GM19372 (cell line): ENCODE data around the gene SLC39A6.
"Not testable (repeated sequence)": the region's sequence is repeated elsewhere in the genome, so short reads cannot be mapped to it uniquely, and the experiment has no call there.

ENCODE experiments used
- ATAC-seq: cut with Tn5 transposase; IDR thresholded peaks from one replicate; pipeline ENCODE4 v1.9.1; 2021; ENCODE audit warnings: mild to moderate bottlenecking, low read depth, moderate library complexity; ENCODE audit not compliant: unreplicated experiment

SLC39A6 gene

GRCh38 chr18:36141576-36141975 is 12.4 kb upstream of the SLC39A6 start:
- ATAC-seq = no peak

- ATAC-seq = no peak
These were observed 10.1 kb upstream of the SLC39A6 start for GRCh38 chr18:36139245-36139644.

GRCh38 chr18:36135264-36135663 is 6.1 kb upstream of the SLC39A6 start:
- no peak for ATAC-seq

GRCh38 chr18:36132756-36133155 is 3.6 kb upstream of the SLC39A6 start:
- ATAC-seq = no peak

- no peak for ATAC-seq
These were observed 2.7 kb upstream of the SLC39A6 start for GRCh38 chr18:36131692-36132483.

DNA sequence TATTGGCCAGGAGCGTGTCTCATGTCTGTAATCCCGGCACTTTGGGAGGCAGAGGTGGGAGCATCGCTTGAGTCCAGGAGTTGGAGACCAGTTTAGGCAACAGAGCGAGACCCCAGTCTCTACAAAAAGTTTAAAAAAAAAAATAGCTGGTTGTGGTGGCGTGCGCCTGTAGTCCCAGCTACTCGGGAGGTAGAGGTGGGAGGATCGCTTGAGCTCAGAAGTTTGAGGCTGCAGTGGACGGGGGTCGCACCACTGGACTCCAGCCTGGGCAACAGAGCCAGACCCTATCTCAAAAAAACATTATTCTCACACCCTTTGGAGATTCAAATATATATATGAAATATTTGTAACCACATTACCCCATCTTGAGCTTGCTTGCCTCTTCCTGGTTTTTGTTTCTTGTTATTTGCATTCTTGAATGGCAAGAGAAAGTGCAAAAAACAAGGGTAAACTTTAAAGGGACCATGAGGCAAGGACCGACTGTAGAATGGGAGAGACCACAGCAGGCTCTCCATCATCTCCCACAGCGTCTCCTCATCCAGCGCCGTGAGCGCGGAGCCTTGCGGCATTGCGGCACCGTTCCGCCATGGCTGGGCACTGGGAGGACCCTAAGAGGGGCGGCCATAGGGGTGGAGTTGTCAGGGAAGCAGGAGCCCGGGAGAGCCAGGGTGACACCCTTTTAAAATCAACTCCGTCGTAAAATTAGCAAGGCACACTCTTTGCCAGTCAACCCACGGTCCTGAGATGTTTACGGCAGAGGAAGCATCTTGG is 1.9 kb upstream of the SLC39A6 start:
- ATAC-seq = no peak

- peak; percentile 28 for ATAC-seq
These were observed 1.1 kb upstream of the SLC39A6 start for GRCh38 chr18:36130039-36130831.

DNA sequence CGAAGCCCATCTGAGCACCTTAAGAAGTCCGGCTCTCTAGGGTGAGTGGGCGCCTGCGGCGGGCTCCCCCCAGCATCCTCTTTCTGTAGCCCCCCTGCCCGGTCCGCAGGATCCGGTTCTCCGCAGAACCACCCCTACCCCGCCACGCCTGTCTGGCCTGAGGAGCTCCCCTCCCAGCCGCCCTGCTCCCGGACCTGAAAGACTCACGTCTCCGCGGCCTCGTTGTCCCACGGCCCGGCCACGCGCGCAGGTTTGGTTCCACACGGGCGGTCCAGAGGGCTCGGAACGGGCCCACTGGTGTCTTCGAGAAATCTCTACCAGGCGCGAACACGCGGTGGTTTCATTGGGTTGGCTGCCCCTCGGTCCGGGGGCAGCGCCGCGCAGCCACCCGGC is 237 bp downstream of the SLC39A6 start:
- peak; percentile 8 for ATAC-seq

GRCh38 chr18:36128530-36128870 is 640 bp downstream of the SLC39A6 start:
- ATAC-seq = no peak

DNA sequence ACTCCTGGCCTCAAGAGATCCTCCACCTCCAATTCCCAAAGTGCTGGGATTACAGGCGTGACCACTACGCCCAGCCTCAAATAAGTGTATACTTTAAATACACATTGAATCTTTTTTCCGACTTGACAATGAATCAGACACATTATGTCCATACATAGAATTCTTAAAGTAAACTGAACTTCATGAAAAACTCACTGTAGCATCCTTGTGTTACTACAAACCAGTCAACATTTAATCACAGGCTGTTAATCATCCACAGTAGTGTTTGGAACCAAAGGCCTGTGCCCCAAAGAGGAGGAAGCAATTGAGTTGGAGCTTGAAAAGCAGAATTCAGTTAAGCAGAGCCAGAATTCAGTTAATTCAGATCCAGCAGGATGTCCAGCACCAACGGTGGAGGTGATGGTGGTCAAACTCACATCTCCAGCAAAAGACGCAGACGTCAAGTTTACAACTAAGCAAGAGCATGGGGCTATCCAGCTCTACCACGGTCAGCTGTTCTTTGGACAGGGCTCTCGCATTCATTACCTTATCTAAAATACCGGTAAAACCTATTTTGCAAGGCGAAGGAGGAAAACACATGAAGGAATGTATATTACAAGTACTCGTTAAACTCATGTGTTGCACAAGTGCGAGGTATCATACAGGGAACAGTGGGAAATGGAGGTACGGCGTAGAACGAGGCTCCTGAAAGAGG is 1.2 kb downstream of the SLC39A6 start:
- no peak for ATAC-seq

DNA sequence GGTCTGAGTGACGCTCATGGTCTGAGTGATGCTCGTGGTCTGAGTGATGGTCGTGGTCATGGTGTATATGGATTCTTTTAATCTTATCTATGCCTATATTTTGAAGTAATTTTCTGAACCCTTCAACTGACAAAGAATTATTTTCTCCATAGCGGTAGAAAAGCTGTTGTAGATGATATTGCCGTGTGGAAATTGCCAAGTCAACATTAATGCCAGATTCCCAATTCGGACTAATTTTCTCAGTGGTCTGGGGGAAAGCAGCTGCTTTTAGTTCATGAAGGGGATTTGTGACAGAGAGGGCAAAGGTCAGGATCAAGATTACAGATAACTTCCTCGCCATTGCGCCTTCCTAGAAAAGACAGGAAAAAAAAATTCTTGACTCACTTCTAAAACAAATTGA is 2.5 kb downstream of the SLC39A6 start:
- ATAC-seq = no peak

DNA sequence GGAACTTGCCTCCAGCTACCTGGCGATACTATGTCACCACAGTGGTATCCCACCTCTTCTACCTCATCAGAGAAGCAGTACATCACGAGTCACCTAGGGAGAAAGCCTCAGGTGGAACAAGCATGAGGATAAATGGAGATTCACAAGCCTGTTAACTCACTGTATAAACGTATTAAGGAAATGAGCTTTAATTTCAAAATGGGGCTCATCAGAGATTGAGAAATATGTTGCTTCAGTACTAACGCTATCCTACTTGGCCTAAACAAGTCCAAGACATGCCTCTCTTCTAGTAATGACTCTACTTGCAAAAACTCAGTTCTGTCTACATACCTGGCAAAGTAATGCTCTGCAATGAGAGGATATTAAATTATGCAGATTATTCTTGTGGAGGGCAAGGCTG is 4.3 kb downstream of the SLC39A6 start:
- no peak for ATAC-seq

GRCh38 chr18:36120297-36120696 is 8.8 kb downstream of the SLC39A6 start:
- ATAC-seq = no peak

- not testable (repeated sequence) for ATAC-seq
These were observed 12.4 kb downstream of the SLC39A6 start for GRCh38 chr18:36116771-36117170.

DNA sequence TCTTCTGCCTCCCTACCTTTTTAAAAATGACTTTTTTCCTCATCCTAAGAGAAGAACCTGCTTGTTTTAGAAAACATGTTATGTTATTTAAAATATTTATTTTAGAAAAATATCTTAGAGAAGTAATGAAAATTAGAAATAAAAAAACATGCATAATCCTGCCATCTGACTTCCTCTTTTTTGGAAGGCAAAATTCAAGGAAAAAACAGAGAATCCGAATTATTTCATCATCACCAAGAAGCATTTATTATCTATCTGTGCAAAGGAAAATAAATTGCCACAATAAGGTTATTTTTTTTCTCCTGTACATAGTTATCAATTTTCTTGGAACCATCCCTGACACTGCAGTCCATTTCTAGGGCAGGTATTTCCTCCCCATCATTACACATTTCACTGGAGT is 14.4 kb downstream of the SLC39A6 start:
- ATAC-seq = no peak

DNA sequence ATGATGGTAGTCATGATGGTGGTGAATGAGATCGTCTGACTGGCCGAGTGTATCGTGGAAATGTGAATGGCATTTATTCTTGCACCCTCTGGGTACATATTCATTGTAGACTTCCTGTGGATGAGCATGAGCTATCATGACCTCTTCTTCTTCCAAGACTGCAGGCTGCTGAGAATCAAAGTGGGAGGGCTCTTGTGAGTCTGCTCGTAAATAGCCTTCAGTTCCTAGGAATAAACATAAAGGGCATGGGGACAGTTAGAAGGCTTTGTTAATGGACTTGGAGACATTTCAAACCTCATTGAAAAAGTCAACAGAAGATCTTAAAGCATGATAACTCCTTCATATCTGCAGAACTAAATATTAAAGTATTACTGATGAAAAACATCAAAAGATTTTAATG is 14.9 kb downstream of the SLC39A6 start:
- ATAC-seq = no peak

- no peak for ATAC-seq
These were observed 16.8 kb downstream of the SLC39A6 start for GRCh38 chr18:36112302-36112701.

- no peak for ATAC-seq
These were observed 19.4 kb downstream of the SLC39A6 start for GRCh38 chr18:36109737-36110136.

GRCh38 chr18:36108601-36109000 is 20.5 kb downstream of the SLC39A6 start:
- no peak for ATAC-seq

GRCh38 chr18:36108196-36108595 is 20.9 kb downstream of the SLC39A6 start:
- no peak for ATAC-seq

GRCh38 chr18:36107477-36107876 is 21.7 kb downstream of the SLC39A6 start:
- no peak for ATAC-seq
